ENCODE results near the gene CCL25. TPM values are rescaled to one million over a fixed set of nuclear protein-coding genes. Genes with fewer than 3 reads are reported as not detected.

CCL25 gene
- total and polyA plus RNA-seq, 8 donors = 5.1 TPM; not detected in 7

- peaks cover 6 to 13% (median 9%) of the 10 kb centered on the region in 4 donors for H3K4me1 ChIP-seq
- H3K4me3 ChIP-seq = no peak overlapping the region
- no peak for TF ChIP-seq POLR2AphosphoS5 (IDR thresholded peaks at IDR 0.05)
- TF ChIP-seq POLR2A (IDR thresholded peaks at IDR 0.05) = no peak
- TF ChIP-seq EP300 (IDR thresholded peaks at IDR 0.05) = no peak
- no peak for TF ChIP-seq CTCF (IDR thresholded peaks at IDR 0.05)
- DNase-seq = peak in 1 of 2 donors; percentile 37
- WGBS, 5 donors = 23 to 47% (median 28%) methylated on average over 7 to 9 of the region's 9 CpGs
- intact Hi-C loops (cut with DNase I; ENCODE audit: low total_unique reads) = no loop called here
- H3K27ac ChIP-seq = no peak overlapping the region
- no peaks in the 10 kb centered on the region for H3K36me3 ChIP-seq
- H3K9me3 ChIP-seq = no peaks in the 10 kb centered on the region
- H3K27me3 ChIP-seq = peaks cover 0 to 16% (median 7%) of the 10 kb centered on the region in 3 donors
Observed at GRCh38 chr19:8054169-8054568, 1.6 kb downstream of the CCL25 start.

DNA sequence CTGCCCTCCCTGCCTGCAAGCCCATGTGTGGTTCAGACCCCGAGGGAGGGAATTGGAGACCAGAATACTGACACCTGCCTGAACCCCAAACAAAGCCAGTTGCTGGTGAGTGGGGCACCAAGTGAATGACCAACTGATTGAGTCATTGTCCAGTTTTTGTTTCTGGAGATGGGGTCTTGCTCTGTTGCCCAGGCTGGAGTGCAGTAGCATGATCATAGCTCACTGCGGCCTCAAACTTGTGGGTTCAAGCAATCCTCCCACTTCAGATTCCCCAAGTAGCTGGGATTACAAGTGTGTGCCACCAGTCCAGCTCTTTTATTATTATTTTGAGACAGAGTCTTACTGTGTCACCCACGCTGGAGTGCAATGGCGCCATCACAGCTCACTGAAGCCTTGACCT is 4.0 kb downstream of the CCL25 start:
- H3K27ac ChIP-seq = no peak overlapping the region
- no peak overlapping the region for H3K4me3 ChIP-seq
- H3K9me3 ChIP-seq = no peaks in the 10 kb centered on the region
- H3K27me3 ChIP-seq = no peaks in the 10 kb centered on the region
- H3K4me1 ChIP-seq = no peaks in the 10 kb centered on the region
- no peak for TF ChIP-seq CTCF (IDR thresholded peaks at IDR 0.05)
- no peak for TF ChIP-seq POLR2A (IDR thresholded peaks at IDR 0.05)
- TF ChIP-seq EP300 (IDR thresholded peaks at IDR 0.05) = no peak
- no peak for TF ChIP-seq POLR2AphosphoS5 (IDR thresholded peaks at IDR 0.05)
- intact Hi-C loops (cut with DNase I; ENCODE audit: low total_unique reads) = no loop called here
- 76 to 95% (median 89%) methylated on average over 3 to 4 of the region's 4 CpGs for WGBS, 5 donors
- no peak for DNase-seq
- no peaks in the 10 kb centered on the region for H3K36me3 ChIP-seq

GRCh38 chr19:8057545-8058270 is 5.1 kb downstream of the CCL25 start:
- Histone ChIP-seq H3K4me1 (no peaks in the 10 kb centered on the region), H3K4me3 (no peak overlapping the region), H3K27ac (no peak overlapping the region), H3K9me3 (no peaks in the 10 kb centered on the region), H3K27me3 (no peaks in the 10 kb centered on the region), H3K36me3 (no peaks in the 10 kb centered on the region)
- no peak for DNase-seq
- WGBS, 5 donors = 74 to 76% (median 74%) methylated on average over 4 to 7 of the region's 7 CpGs
- no peak for TF ChIP-seq CTCF (IDR thresholded peaks at IDR 0.05)
- TF ChIP-seq EP300 (IDR thresholded peaks at IDR 0.05) = no peak
- no peak for TF ChIP-seq POLR2A (IDR thresholded peaks at IDR 0.05)
- no peak for TF ChIP-seq POLR2AphosphoS5 (IDR thresholded peaks at IDR 0.05)
- intact Hi-C loops (cut with DNase I; ENCODE audit: low total_unique reads) = no loop called here

- H3K9me3 ChIP-seq = peaks cover 5 to 16% (median 15%) of the 10 kb centered on the region in 4 donors
- no peaks in the 10 kb centered on the region for H3K36me3 ChIP-seq
- H3K27ac ChIP-seq = no peak overlapping the region
- 76 to 84% (median 81%) methylated on average over 24 of the region's 24 CpGs for WGBS, 5 donors
- H3K27me3 ChIP-seq = no peaks in the 10 kb centered on the region
- intact Hi-C loops (cut with DNase I; ENCODE audit: low total_unique reads) = no loop called here
- H3K4me3 ChIP-seq = no peak overlapping the region
- TF ChIP-seq CTCF (IDR thresholded peaks at IDR 0.05) = no peak
- no peak for TF ChIP-seq POLR2AphosphoS5 (IDR thresholded peaks at IDR 0.05)
- TF ChIP-seq POLR2A (IDR thresholded peaks at IDR 0.05) = no peak
- no peak for TF ChIP-seq EP300 (IDR thresholded peaks at IDR 0.05)
- no peaks in the 10 kb centered on the region for H3K4me1 ChIP-seq
- DNase-seq = no peak
Observed at GRCh38 chr19:8064911-8065874, 12.6 kb downstream of the CCL25 start.

Measured in stomach (tissue), 9 donors.